DOHH2 (cell line): ENCODE measurements around the gene PCDH15.
"Not testable (repeated sequence)": the region's sequence is repeated elsewhere in the genome, so short reads cannot be mapped to it uniquely, and the experiment has no call there.

ENCODE experiments used
- H3F3A ChIP-seq: fragments of 200-600 bp; sonication (generic), shearing (Covaris generic); 2 replicates; pipeline ENCODE4 v1.6.0; 2016; ENCODE audit warnings: antibody characterized with exemption, mild to moderate bottlenecking; ENCODE audit not compliant: control insufficient read depth, insufficient read depth
- H3K27ac ChIP-seq: fragments of 200-600 bp; sonication (generic); 2 replicates; pipeline ENCODE4 v1.5.1; 2014; ENCODE audit warnings: low read depth, mild to moderate bottlenecking, low read length, moderate library complexity
- H3K27me3 ChIP-seq: fragments of 200-600 bp; sonication (generic); 2 replicates; pipeline ENCODE4 v1.6.1; 2014; ENCODE audit warnings: mild to moderate bottlenecking, low read length, mixed read lengths; ENCODE audit not compliant: control insufficient read depth
- H3K36me3 ChIP-seq: fragments of 200-600 bp; sonication (generic); 2 replicates; pipeline ENCODE4 v1.6.1; 2014; ENCODE audit warnings: mild to moderate bottlenecking, low read length, moderate library complexity, mixed read lengths; ENCODE audit not compliant: control insufficient read depth
- H3K4me1 ChIP-seq: fragments of 200-600 bp; sonication (generic); 2 replicates; pipeline ENCODE4 v1.6.1; 2014; ENCODE audit warnings: mild to moderate bottlenecking, low read length, mixed read lengths; ENCODE audit not compliant: control insufficient read depth
- H3K4me2 ChIP-seq: fragments of 200-600 bp; sonication (generic); 2 replicates; pipeline ENCODE4 v1.6.0; 2014; ENCODE audit warnings: mild to moderate bottlenecking, low read length, moderate library complexity
- H3K4me3 ChIP-seq: fragments of 200-600 bp; sonication (generic); 2 replicates; pipeline ENCODE4 v1.5.1; 2014; ENCODE audit warnings: mild to moderate bottlenecking, low read length, mixed read lengths
- H3K79me2 ChIP-seq: fragments of 200-600 bp; sonication (generic); 2 replicates; pipeline ENCODE4 v1.6.1; 2014; ENCODE audit warnings: mild to moderate bottlenecking, low read length, mixed read lengths; ENCODE audit not compliant: control insufficient read depth
- H3K9me2 ChIP-seq: fragments of 200-600 bp; sonication (generic); replicated peaks from 2 replicates; pipeline ENCODE4 v1.6.1; 2014; ENCODE audit warnings: mild to moderate bottlenecking, low read length, mixed read lengths; ENCODE audit not compliant: control insufficient read depth
- H3K9me3 ChIP-seq: fragments of 200-600 bp; sonication (generic); 2 replicates; pipeline ENCODE4 v1.6.1; 2014; ENCODE audit warnings: antibody characterized with exemption, low read length, mixed read lengths; ENCODE audit not compliant: control insufficient read depth, insufficient read depth
- H4K20me1 ChIP-seq: fragments of 200-600 bp; sonication (generic); 2 replicates; pipeline ENCODE4 v1.6.0; 2014; ENCODE audit warnings: low read depth, mild to moderate bottlenecking, antibody characterized with exemption, low read length, moderate library complexity; ENCODE audit not compliant: control insufficient read depth, insufficient read depth
- EZH2phosphoT487 ChIP-seq: fragments of 200-600 bp; sonication (generic); IDR thresholded peaks from 2 replicates; pipeline ENCODE4 v1.6.1; 2017; ENCODE audit warnings: borderline replicate concordance, mild to moderate bottlenecking, antibody characterized with exemption, low read length, moderate library complexity, mixed read lengths
- TF ChIP-seq, protein P1 (sequence below): fragments of 200-600 bp; sonication (generic); IDR thresholded peaks from one replicate; pipeline ENCODE4 v1.5.1; 2014; ENCODE audit warnings: antibody characterized with exemption, mild to moderate bottlenecking, low read depth, low read length; ENCODE audit not compliant: poor library complexity, severe bottlenecking

Gene PCDH15

DNA sequence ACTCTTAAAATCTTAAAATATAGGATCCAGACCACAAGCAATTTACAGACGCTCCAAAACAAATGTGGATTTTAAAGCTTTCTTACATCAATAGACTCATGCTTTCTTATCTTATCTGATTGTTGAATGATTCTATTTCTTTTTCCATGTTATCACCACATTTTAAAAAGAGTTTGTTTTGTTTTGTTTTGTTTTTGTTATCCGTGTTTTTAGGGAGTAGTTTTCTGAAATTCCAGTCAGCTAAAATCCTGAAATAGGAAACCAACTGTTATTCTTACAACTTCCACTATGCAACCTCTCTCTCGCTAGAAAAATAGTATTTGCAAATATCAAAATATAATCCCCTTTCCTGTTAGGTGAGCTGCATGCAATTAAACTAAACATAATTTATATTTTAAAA lies 251.0 kb downstream of the PCDH15 start:
- H3K79me2 ChIP-seq, result no peaks in the 10 kb centered on the region
- no peak overlapping the region for H3K4me3 ChIP-seq
- H4K20me1 ChIP-seq, result no peaks in the 10 kb centered on the region
- H3K4me2 ChIP-seq, result no peak overlapping the region
- no peaks in the 10 kb centered on the region for H3K36me3 ChIP-seq
- TF ChIP-seq, protein P1, sequence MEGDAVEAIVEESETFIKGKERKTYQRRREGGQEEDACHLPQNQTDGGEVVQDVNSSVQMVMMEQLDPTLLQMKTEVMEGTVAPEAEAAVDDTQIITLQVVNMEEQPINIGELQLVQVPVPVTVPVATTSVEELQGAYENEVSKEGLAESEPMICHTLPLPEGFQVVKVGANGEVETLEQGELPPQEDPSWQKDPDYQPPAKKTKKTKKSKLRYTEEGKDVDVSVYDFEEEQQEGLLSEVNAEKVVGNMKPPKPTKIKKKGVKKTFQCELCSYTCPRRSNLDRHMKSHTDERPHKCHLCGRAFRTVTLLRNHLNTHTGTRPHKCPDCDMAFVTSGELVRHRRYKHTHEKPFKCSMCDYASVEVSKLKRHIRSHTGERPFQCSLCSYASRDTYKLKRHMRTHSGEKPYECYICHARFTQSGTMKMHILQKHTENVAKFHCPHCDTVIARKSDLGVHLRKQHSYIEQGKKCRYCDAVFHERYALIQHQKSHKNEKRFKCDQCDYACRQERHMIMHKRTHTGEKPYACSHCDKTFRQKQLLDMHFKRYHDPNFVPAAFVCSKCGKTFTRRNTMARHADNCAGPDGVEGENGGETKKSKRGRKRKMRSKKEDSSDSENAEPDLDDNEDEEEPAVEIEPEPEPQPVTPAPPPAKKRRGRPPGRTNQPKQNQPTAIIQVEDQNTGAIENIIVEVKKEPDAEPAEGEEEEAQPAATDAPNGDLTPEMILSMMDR, result no peak
- no peak for TF ChIP-seq EZH2phosphoT487
- no peaks in the 10 kb centered on the region for H3K9me3 ChIP-seq
- H3K4me1 ChIP-seq, result no peaks in the 10 kb centered on the region
- H3F3A ChIP-seq, result no peaks in the 10 kb centered on the region
- no peaks in the 10 kb centered on the region for H3K27me3 ChIP-seq
- H3K27ac ChIP-seq, result no peak overlapping the region
- no peaks in the 10 kb centered on the region for H3K9me2 ChIP-seq

DNA sequence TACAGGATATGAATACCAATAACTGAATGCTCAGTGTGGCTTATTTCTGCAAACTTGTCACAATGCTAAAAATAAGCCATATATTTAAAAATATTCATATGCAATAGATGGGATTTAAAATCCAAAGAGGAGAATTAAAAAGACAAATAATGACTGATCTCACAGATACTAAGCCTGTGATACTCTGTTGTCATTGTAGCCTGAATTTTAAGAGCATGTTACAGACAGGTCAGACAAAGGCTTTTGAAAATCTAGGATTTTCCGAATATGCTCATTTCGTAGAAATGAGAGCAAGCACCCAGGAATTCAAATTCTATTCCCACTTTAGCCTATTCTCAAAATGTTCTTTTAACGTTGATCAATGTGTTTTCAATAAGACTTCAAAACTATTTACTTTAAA lies 269.7 kb downstream of the PCDH15 start:
- Histone ChIP-seq H3K4me2 (no peak overlapping the region), H3K9me3 (no peaks in the 10 kb centered on the region), H3K4me1 (no peaks in the 10 kb centered on the region), H3K36me3 (no peaks in the 10 kb centered on the region), H3K27ac (no peak overlapping the region), H3K79me2 (no peaks in the 10 kb centered on the region), H3K4me3 (no peak overlapping the region), H4K20me1 (no peaks in the 10 kb centered on the region), H3F3A (no peaks in the 10 kb centered on the region), H3K27me3 (no peaks in the 10 kb centered on the region), H3K9me2 (no peaks in the 10 kb centered on the region)
- no peak for TF ChIP-seq EZH2phosphoT487
- TF ChIP-seq, protein P1, result no peak

DNA sequence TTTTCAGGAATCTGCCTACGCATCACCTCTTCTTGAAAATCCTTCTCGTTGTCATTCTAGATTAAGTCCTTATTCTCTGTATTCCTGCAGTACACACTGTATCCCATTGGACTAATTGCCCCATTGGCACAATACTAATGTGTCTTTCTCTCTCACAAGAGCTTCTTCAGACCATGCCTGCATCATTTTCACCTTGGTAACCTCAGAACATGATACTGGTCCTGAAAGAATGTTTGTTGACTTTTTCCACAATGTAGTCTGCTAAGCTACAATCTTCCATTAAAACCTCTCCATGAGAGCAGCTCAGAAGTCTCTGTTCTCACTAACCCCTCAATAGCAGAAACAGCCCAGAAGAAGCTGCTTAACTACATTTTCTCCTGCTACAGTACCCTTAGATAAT lies 270.7 kb downstream of the PCDH15 start:
- Histone ChIP-seq H3K27me3 (no peaks in the 10 kb centered on the region), H3K4me2 (no peak overlapping the region), H3K4me3 (no peak overlapping the region), H3K9me2 (no peaks in the 10 kb centered on the region), H3K27ac (no peak overlapping the region), H4K20me1 (no peaks in the 10 kb centered on the region), H3F3A (no peaks in the 10 kb centered on the region), H3K36me3 (no peaks in the 10 kb centered on the region), H3K79me2 (no peaks in the 10 kb centered on the region), H3K9me3 (no peaks in the 10 kb centered on the region), H3K4me1 (no peaks in the 10 kb centered on the region)
- TF ChIP-seq, protein P1, result no peak
- TF ChIP-seq EZH2phosphoT487, result no peak

DNA sequence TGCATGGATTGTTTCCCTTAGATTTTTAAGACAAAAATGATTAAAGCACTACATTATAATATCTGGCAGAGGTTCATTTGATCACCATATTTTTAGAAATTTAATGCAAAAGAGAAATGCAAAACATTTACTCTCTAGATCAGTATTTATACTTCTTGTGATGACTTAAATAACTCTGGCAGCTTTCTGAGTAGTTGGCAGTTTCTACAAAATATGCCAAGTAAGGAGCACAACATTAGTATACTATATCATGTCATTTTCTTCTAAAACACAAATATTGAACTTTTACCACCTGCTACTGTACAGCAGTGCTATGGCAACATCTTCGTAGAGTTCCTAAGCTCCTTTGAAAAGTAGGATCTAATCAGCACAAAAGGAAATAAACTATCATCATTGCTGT lies 275.2 kb downstream of the PCDH15 start:
- Histone ChIP-seq H4K20me1 (no peaks in the 10 kb centered on the region), H3K27me3 (no peaks in the 10 kb centered on the region), H3F3A (no peaks in the 10 kb centered on the region), H3K4me1 (no peaks in the 10 kb centered on the region), H3K9me2 (no peaks in the 10 kb centered on the region), H3K4me3 (no peak overlapping the region), H3K36me3 (no peaks in the 10 kb centered on the region), H3K79me2 (no peaks in the 10 kb centered on the region), H3K4me2 (no peak overlapping the region), H3K27ac (no peak overlapping the region), H3K9me3 (no peaks in the 10 kb centered on the region)
- TF ChIP-seq, protein P1, result no peak

DNA sequence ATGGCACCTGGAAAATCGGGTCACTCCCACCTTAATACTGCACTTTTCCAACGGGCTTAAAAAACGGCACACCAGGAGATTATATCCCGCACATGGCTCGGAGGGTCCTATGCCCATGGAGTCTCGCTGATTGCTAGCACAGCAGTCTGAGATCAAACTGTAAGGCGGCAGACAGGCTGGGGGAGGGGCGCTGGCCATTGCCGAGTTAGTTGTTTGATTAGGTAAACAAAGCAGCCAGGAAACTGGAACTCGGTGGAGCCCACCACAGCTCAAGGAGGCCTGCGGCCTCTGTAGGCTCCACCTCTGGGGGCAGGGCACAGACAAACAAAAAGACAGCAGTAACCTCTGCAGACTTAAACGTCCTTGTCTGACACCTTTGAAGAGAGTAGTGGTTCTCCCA lies 285.8 kb downstream of the PCDH15 start:
- not testable (repeated sequence) for H3K4me2 ChIP-seq, H3K79me2 ChIP-seq, H4K20me1 ChIP-seq, H3K4me3 ChIP-seq, H3K27ac ChIP-seq, H3F3A ChIP-seq, H3K4me1 ChIP-seq, H3K36me3 ChIP-seq, H3K27me3 ChIP-seq, H3K9me2 ChIP-seq, H3K9me3 ChIP-seq
